HCT116 (cell line): ENCODE results near the gene FHOD3. TPM values are rescaled to one million over a fixed set of nuclear protein-coding genes. Genes with fewer than 3 reads are reported as not detected.

Experiments used
- ATAC-seq: fragments of 200-7000 bp; cut with Tn5 transposase; 2 replicates; pipeline ENCODE4 v1.9.1; 2020; ENCODE audit warnings: mild to moderate bottlenecking, moderate library complexity
- BruUV-seq: library from RNA; stranded (reverse); fragments of 400-500 nt; replicated peaks from 2 replicates; lab custom pipeline; 2021; lab: Mats Ljungman, UMichigan
- CTCF ChIA-PET: fragments of 300-600 bp; sonication (Branson Sonifier 250); formaldehyde crosslinking; loops from one replicate; lab custom pipeline; 2021; ENCODE audit warnings: antibody characterized with exemption; lab: Charles Lee
- POLR2A ChIA-PET: fragments of 300-600, 350-600 bp; sonication (Branson Sonifier 250); formaldehyde crosslinking; loops from one replicate; lab custom pipeline; 2021; ENCODE audit warnings: antibody characterized with exemption; lab: Charles Lee
- RAD21 ChIA-PET, 2 experiments: fragments of 300-600 bp; sonication (Branson Sonifier 250); formaldehyde crosslinking; loops; one replicate each; lab custom pipeline; 2023; ENCODE audit warnings: low total read pairs in 2 of 2; ENCODE audit not compliant: uncharacterized antibody in 2 of 2, unreplicated experiment in 2 of 2, low non-redundant PET in 1 of 2; lab: Charles Lee
- DNase-seq: peaks from one replicate; pipeline ENCODE4 v3.0.0-alpha.2; 2010; ENCODE audit warnings: low read depth, low spot score
- H2AFZ ChIP-seq: fragments of 200-600 bp; shearing (Covaris generic), sonication (generic); 2 replicates; pipeline ENCODE4 v1.6.1; 2017; ENCODE audit warnings: low read depth, mixed run types, mixed read lengths, antibody characterized with exemption, low read length; ENCODE audit not compliant: poor library complexity, severe bottlenecking
- H3K27ac ChIP-seq: 2 replicates; pipeline ENCODE4 v1.5.1; 2012; ENCODE audit warnings: low read depth, low read length
- H3K27me3 ChIP-seq: fragments of 200-600 bp; sonication (generic); 2 replicates; pipeline ENCODE4 v1.6.1; 2016; ENCODE audit warnings: mixed run types, low read length, mixed read lengths; ENCODE audit not compliant: insufficient read depth
- H3K36me3 ChIP-seq, 2 experiments: fragments of 200-500 bp in 1 of 2; fragments of 200-600 bp in 1 of 2; sonication (Bioruptor generic) in 1 of 2; sonication (generic) in 1 of 2; 2 replicates each; pipeline versions ENCODE4 v1.5.1 to v1.6.1; 2014 to 2016; ENCODE audit warnings: low read length in 2 of 2, inconsistent platforms in 1 of 2, mixed read lengths in 1 of 2, mixed run types in 1 of 2; ENCODE audit not compliant: insufficient read depth in 2 of 2, control insufficient read depth in 1 of 2
- H3K4me1 ChIP-seq, 2 experiments: fragments of 200-600 bp in 1 of 2; sonication (generic) in 1 of 2; 2 replicates each; pipeline versions ENCODE4 v1.5.1 to v1.6.1; 2012 to 2017; ENCODE audit warnings: low read length in 2 of 2, inconsistent platforms in 1 of 2, mild to moderate bottlenecking in 1 of 2, mixed read lengths in 1 of 2, mixed run types in 1 of 2, moderate library complexity in 1 of 2; ENCODE audit not compliant: insufficient read depth in 2 of 2, control insufficient read depth in 1 of 2
- H3K4me2 ChIP-seq: fragments of 200-600 bp; sonication (generic); 2 replicates; pipeline ENCODE4 v1.6.1; 2017; ENCODE audit warnings: mixed run types, low read length, mixed read lengths
- H3K4me3 ChIP-seq, 2 experiments: fragments of 200-600 bp in 1 of 2; sonication (generic) in 1 of 2; replicated peaks in 1 of 2; 2 replicates each; pipeline ENCODE4 v1.5.1; 2011 to 2016; ENCODE audit warnings: low read length in 2 of 2, control low read depth in 1 of 2, low read depth in 1 of 2, mild to moderate bottlenecking in 1 of 2, mixed read lengths in 1 of 2, mixed run types in 1 of 2
- H3K79me2 ChIP-seq: fragments of 200-600 bp; sonication (generic); 2 replicates; pipeline ENCODE4 v1.6.1; 2017; ENCODE audit warnings: mild to moderate bottlenecking, mixed run types, low read length, moderate library complexity, mixed read lengths; ENCODE audit not compliant: insufficient read depth
- H3K9ac ChIP-seq: fragments of 200-600 bp; sonication (generic); 2 replicates; pipeline ENCODE4 v1.6.1; 2016; ENCODE audit warnings: low read length, mixed read lengths
- H3K9me2 ChIP-seq: fragments of 200-600 bp; sonication (generic), shearing (Covaris generic); 2 replicates; pipeline ENCODE4 v1.6.1; 2017; ENCODE audit warnings: mixed run types, mild to moderate bottlenecking, moderate library complexity; ENCODE audit not compliant: insufficient read depth
- H3K9me3 ChIP-seq, 2 experiments: fragments of 200-500 bp in 1 of 2; fragments of 200-600 bp in 1 of 2; sonication (Bioruptor generic) in 1 of 2; sonication (generic) in 1 of 2; 2 replicates each; pipeline ENCODE4 v1.6.1; 2014 to 2017; ENCODE audit warnings: low read length in 2 of 2, mixed read lengths in 2 of 2, inconsistent platforms in 1 of 2, low read depth in 1 of 2, mild to moderate bottlenecking in 1 of 2, mixed run types in 1 of 2, moderate library complexity in 1 of 2; ENCODE audit not compliant: control insufficient read depth in 1 of 2, insufficient read depth in 1 of 2
- H4K20me1 ChIP-seq: fragments of 200-600 bp; sonication (generic), shearing (Covaris generic); 2 replicates; pipeline ENCODE4 v1.6.1; 2017; ENCODE audit warnings: mixed run types, mild to moderate bottlenecking, moderate library complexity; ENCODE audit not compliant: insufficient read depth
- CBX3 ChIP-seq: IDR thresholded peaks from 2 replicates; pipeline ENCODE4 v1.6.1; 2012; ENCODE audit warnings: low read depth
- CEBPB ChIP-seq: IDR thresholded peaks from 2 replicates; pipeline ENCODE4 v1.6.1; 2012; ENCODE audit warnings: low read depth
- CTCF ChIP-seq, 3 experiments: fragments of 200-600 bp in 1 of 3; sonication (generic) in 1 of 3; IDR thresholded peaks in 2 of 3; conservative IDR thresholded peaks in 1 of 3; 2 replicates each; pipeline ENCODE4 v1.5.1; 2012 to 2017; ENCODE audit warnings: low read depth in 2 of 3, low read length in 2 of 3, antibody characterized with exemption in 1 of 3, borderline replicate concordance in 1 of 3, control low read depth in 1 of 3, mild to moderate bottlenecking in 1 of 3, mixed read lengths in 1 of 3, mixed run types in 1 of 3, moderate library complexity in 1 of 3; ENCODE audit not compliant: insufficient read depth in 1 of 3
- EGR1 ChIP-seq: IDR thresholded peaks from 2 replicates; pipeline ENCODE4 v1.6.1; 2012; ENCODE audit warnings: low read depth
- ELF1 ChIP-seq: IDR thresholded peaks from 2 replicates; pipeline ENCODE4 v1.6.1; 2012; ENCODE audit warnings: low read depth, borderline replicate concordance
- EZH2 ChIP-seq: fragments of 200-600 bp; sonication (generic); IDR thresholded peaks from 2 replicates; pipeline ENCODE4 v1.6.1; 2017; ENCODE audit warnings: antibody characterized with exemption, mixed run types
- FOSL1 ChIP-seq: IDR thresholded peaks from 2 replicates; pipeline ENCODE4 v1.6.1; 2012; ENCODE audit warnings: low read depth
- REST ChIP-seq: IDR thresholded peaks from 2 replicates; pipeline ENCODE4 v1.6.1; 2012; ENCODE audit warnings: low read depth
- SIN3A ChIP-seq: IDR thresholded peaks from 2 replicates; pipeline ENCODE4 v1.6.1; 2012; ENCODE audit warnings: low read depth
- SP1 ChIP-seq: IDR thresholded peaks from 2 replicates; pipeline ENCODE4 v1.6.1; 2012; ENCODE audit warnings: low read depth
- SRF ChIP-seq: IDR thresholded peaks from 2 replicates; pipeline ENCODE4 v1.6.1; 2012; ENCODE audit warnings: low read depth
- YY1 ChIP-seq: IDR thresholded peaks from 2 replicates; pipeline ENCODE4 v1.6.1; 2011; ENCODE audit warnings: low read length, low read depth, moderate library complexity, mild to moderate bottlenecking; ENCODE audit not compliant: insufficient replicate concordance; ENCODE audit errors: extremely low read depth
- ZFX ChIP-seq: fragments of 450-650 bp; IDR thresholded peaks from 2 replicates; pipeline ENCODE4 v1.6.1; 2017
- ZNF274 ChIP-seq: fragments of 200-500 bp; sonication (Bioruptor generic); IDR thresholded peaks from 2 replicates; pipeline ENCODE4 v1.6.1; 2014; ENCODE audit warnings: mild to moderate bottlenecking, low read depth, low read length, inconsistent platforms
- intact Hi-C: fragments of 100-400 bp; cut with micrococcal nuclease; formaldehyde crosslinking; loops from 2 replicates; pipeline ENCODE4 v1.10.0; 2022
- total RNA-seq: library from RNA; stranded (reverse); gene quantifications from one replicate; pipeline ENCODE4 v1.2.1, GENCODE V29; 2021; ENCODE audit not compliant: unreplicated experiment
- TF ChIP-seq, protein P1 (sequence below): IDR thresholded peaks from 2 replicates; pipeline ENCODE4 v1.6.1; 2012
- TF ChIP-seq, protein P2 (sequence below): IDR thresholded peaks from 2 replicates; pipeline ENCODE4 v1.6.1; 2012

The FHOD3 gene
- total RNA-seq, 1 experiment from 2014 or later: 4.0 TPM

DNA sequence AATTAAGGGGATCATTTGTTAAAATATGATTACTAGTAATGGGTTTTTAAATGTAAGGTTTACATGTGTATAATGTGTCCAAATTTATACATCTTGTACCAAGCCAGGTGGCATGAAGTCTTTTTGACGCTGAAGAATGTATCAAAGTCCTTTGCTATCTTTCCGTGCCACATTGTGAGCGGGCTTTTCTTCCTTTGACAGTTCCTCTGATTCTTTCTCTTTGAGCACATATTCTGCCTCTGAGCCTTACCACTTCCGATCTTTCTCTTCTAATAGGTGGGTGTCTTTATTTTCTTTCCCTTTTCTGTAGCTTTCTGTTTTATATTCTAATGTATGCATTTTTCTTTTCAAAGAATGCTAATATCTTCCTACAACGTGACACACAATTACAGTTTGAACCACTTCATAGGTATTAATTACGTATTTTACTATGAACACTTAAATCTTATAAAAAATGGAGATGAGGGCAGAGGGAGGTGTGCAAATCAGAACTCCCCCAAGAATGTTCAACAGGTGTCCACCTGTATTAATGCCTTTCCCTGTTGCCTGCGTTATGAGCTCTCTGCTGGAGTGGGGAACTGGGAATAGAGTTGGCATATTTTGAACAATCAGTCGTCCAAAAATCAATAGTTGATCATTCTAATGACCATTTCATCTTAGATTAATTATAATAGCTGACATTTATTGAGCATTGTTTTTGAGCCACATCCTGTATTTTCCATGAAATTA, 355.8 kb downstream of the FHOD3 start:
- Histone ChIP-seq H3K27me3 (peaks cover 7% of the 10 kb centered on the region; the same call in 1 of the 2 replicates), H3K4me3 (no peak overlapping the region), H3K9ac (no peak overlapping the region), H3K9me2 (no peaks in the 10 kb centered on the region), H3K79me2 (no peaks in the 10 kb centered on the region)
- DNase-seq (no peak), ATAC-seq (no peak)
- BruUV-seq: no TSS peak
- CTCF ChIA-PET: no interaction called here
- no peak for TF ChIP-seq ZNF274
- no peak for TF ChIP-seq SP1
- no peak for TF ChIP-seq CTCF (IDR thresholded peaks at IDR 0.05 in 2 of 3, conservative IDR thresholded peaks at IDR 0.05 in 1 of 3; ENCODE audit: borderline replicate concordance in 1 of 3, insufficient read depth in 1 of 3, low read depth in 2 of 3, low read length in 2 of 3)
- TF ChIP-seq, protein P1, sequence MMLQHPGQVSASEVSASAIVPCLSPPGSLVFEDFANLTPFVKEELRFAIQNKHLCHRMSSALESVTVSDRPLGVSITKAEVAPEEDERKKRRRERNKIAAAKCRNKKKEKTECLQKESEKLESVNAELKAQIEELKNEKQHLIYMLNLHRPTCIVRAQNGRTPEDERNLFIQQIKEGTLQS: no peak
- no peak for TF ChIP-seq YY1
- TF ChIP-seq, protein P2, sequence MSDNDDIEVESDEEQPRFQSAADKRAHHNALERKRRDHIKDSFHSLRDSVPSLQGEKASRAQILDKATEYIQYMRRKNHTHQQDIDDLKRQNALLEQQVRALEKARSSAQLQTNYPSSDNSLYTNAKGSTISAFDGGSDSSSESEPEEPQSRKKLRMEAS: no peak
- TF ChIP-seq REST: no peak
- no peak for TF ChIP-seq FOSL1
- TF ChIP-seq ELF1: no peak
- no peak for TF ChIP-seq EGR1
- no peak for TF ChIP-seq ZFX
- TF ChIP-seq SIN3A: no peak
- TF ChIP-seq SRF: no peak
- TF ChIP-seq EZH2: no peak
- TF ChIP-seq CEBPB: no peak
- no peak for TF ChIP-seq CBX3
- TF ChIP-seq, all 23 proteins: peak for 0
- H3K27ac ChIP-seq: no peak overlapping the region
- RAD21 ChIA-PET: no interaction called here
- no peaks in the 10 kb centered on the region for H3K4me1 ChIP-seq
- no peaks in the 10 kb centered on the region for H3K36me3 ChIP-seq
- no peak overlapping the region for H2AFZ ChIP-seq
- no peaks in the 10 kb centered on the region for H4K20me1 ChIP-seq
- no peak overlapping the region for H3K4me2 ChIP-seq
- POLR2A ChIA-PET: no interaction called here
- H3K9me3 ChIP-seq: no peaks in the 10 kb centered on the region
- intact Hi-C loops: no loop called here
